B cell (primary cell): ENCODE results near the gene ANKRD13C. TPM values are rescaled to one million over a fixed set of nuclear protein-coding genes. Genes with fewer than 3 reads are reported as not detected.

Source experiments
- ATAC-seq: fragments of 200-7000 bp; cut with Tn5 transposase; one replicate; pipeline ENCODE4 v1.10.0; 2021; ENCODE audit warnings: low read depth, mild to moderate bottlenecking, moderate number of reproducible peaks, moderate library complexity
- CTCF ChIA-PET: fragments of 350-600 bp; sonication (Branson Sonifier 250); formaldehyde crosslinking; loops from one replicate; lab custom pipeline; 2021; ENCODE audit warnings: antibody characterized with exemption, inconsistent platforms; lab: Charles Lee
- POLR2A ChIA-PET: fragments of 350-600 bp; sonication (Branson Sonifier 250); formaldehyde crosslinking; loops from one replicate; lab custom pipeline; 2021; ENCODE audit warnings: antibody characterized with exemption; lab: Charles Lee
- DNase-seq: peaks from one replicate; pipeline ENCODE4 v3.0.0; 2013
- H2AFZ ChIP-seq: 2 replicates; pipeline ENCODE4 v1.6.1; 2012; ENCODE audit warnings: mild to moderate bottlenecking, low read depth, low read length; ENCODE audit not compliant: insufficient read depth, poor library complexity, severe bottlenecking
- H3K27ac ChIP-seq, 2 donors: 1 replicate in 1 of 2; 2 replicates in 1 of 2; pipeline ENCODE4 v1.5.1; 2012 to 2013; ENCODE audit warnings: low read length in 2 of 2, mild to moderate bottlenecking in 2 of 2, moderate library complexity in 1 of 2
- H3K27me3 ChIP-seq, 4 experiments: fragments of 200-600 bp in 1 of 4; sonication (generic) in 1 of 4; replicated peaks in 1 of 4; 1 replicate in 2 of 4; 2 replicates in 2 of 4; pipeline versions ENCODE4 v1.6.1 to v1.7.0; 2013 to 2016; ENCODE audit warnings: low read length in 3 of 4, mild to moderate bottlenecking in 2 of 4, mixed read lengths in 1 of 4, moderate library complexity in 1 of 4; ENCODE audit not compliant: insufficient read depth in 4 of 4, control insufficient read depth in 3 of 4; ENCODE audit errors: control extremely low read depth in 1 of 4
- H3K36me3 ChIP-seq, 2 experiments: replicated peaks in 1 of 2; 1 replicate in 1 of 2; 2 replicates in 1 of 2; pipeline versions ENCODE4 v1.6.1 to v1.7.1; 2013; ENCODE audit warnings: low read length in 1 of 2; ENCODE audit not compliant: insufficient read depth in 2 of 2, control insufficient read depth in 1 of 2; ENCODE audit errors: control extremely low read depth in 1 of 2, extremely low read depth in 1 of 2
- H3K4me1 ChIP-seq, 2 donors: fragments of 200-600 bp in 1 of 2; sonication (generic) in 1 of 2; 1 replicate in 1 of 2; 2 replicates in 1 of 2; pipeline versions ENCODE4 v1.5.1 to v1.6.1; 2013 to 2017; ENCODE audit warnings: low read length in 2 of 2; ENCODE audit not compliant: control insufficient read depth in 2 of 2, insufficient read depth in 2 of 2
- H3K4me2 ChIP-seq: replicated peaks from 2 replicates; pipeline ENCODE3; 2012; ENCODE audit warnings: mild to moderate bottlenecking, low read depth, low read length; ENCODE audit not compliant: poor library complexity, severe bottlenecking
- H3K4me3 ChIP-seq, 5 experiments: fragments of 200-600 bp in 1 of 5; sonication (generic) in 1 of 5; 1 replicate in 3 of 5; 2 replicates in 2 of 5; pipeline versions ENCODE4 v1.5.1 to v1.7.0; 2011 to 2016; ENCODE audit warnings: low read length in 4 of 5, mild to moderate bottlenecking in 4 of 5, low read depth in 2 of 5, control low read depth in 1 of 5, moderate library complexity in 1 of 5; ENCODE audit not compliant: insufficient read depth in 1 of 5; ENCODE audit errors: control extremely low read depth in 1 of 5, extremely low read depth in 1 of 5
- H3K79me2 ChIP-seq: fragments of 200-600 bp; sonication (generic); one replicate; pipeline ENCODE4 v1.6.0; 2016; ENCODE audit warnings: low read length; ENCODE audit not compliant: control insufficient read depth, insufficient read depth
- H3K9ac ChIP-seq: fragments of 200-600 bp; sonication (generic); 2 replicates; pipeline ENCODE4 v1.6.1; 2017; ENCODE audit warnings: mild to moderate bottlenecking, low read length, moderate library complexity
- H3K9me3 ChIP-seq, 3 donors: one replicate each; pipeline versions ENCODE4 v1.6.1 to v1.7.1; 2013; ENCODE audit warnings: low read length in 2 of 3; ENCODE audit not compliant: control insufficient read depth in 2 of 3, insufficient read depth in 1 of 3; ENCODE audit errors: control extremely low read depth in 1 of 3
- H4K20me1 ChIP-seq: 2 replicates; pipeline ENCODE4 v1.6.0; 2012; ENCODE audit warnings: mild to moderate bottlenecking, low read length; ENCODE audit not compliant: insufficient read depth, control insufficient read depth, poor library complexity, severe bottlenecking
- H3K27ac Mint-ChIP-seq: one replicate; pipeline ENCODE4 v1.8.0; 2021; ENCODE audit warnings: mixed read lengths
- H3K27me3 Mint-ChIP-seq: one replicate; pipeline ENCODE4 v1.8.0; 2021; ENCODE audit warnings: mixed read lengths
- H3K4me1 Mint-ChIP-seq: one replicate; pipeline ENCODE4 v1.8.0; 2021; ENCODE audit warnings: mixed read lengths
- H3K4me3 Mint-ChIP-seq: one replicate; pipeline ENCODE4 v1.8.0; 2021; ENCODE audit warnings: mixed read lengths
- H3K9me3 Mint-ChIP-seq: one replicate; pipeline ENCODE4 v1.8.0; 2022; ENCODE audit warnings: mixed read lengths; ENCODE audit not compliant: insufficient read depth
- EZH2 ChIP-seq: IDR thresholded peaks from 2 replicates; pipeline ENCODE4 v1.6.1; 2012; ENCODE audit warnings: borderline replicate concordance, low read depth, mild to moderate bottlenecking, moderate library complexity, low read length; ENCODE audit not compliant: insufficient read depth, poor library complexity, severe bottlenecking
- WGBS: methylation state at CpG from one replicate; pipeline ENCODE4 v1.1.5; 2013; ENCODE audit warnings: missing lambda C conversion rate; ENCODE audit not compliant: insufficient coverage; 5-methylcytosine and 5-hydroxymethylcytosine counted together
- intact Hi-C: fragments of 100-400 bp; cut with micrococcal nuclease; formaldehyde crosslinking; loops from one replicate; pipeline ENCODE4 v1.10.0; 2022
- polyA plus RNA-seq: library from polyadenylated mRNA; depleted of rRNA; stranded (reverse); fragments of >200 nt; gene quantifications from 2 replicates; pipeline ENCODE4 v1.2.3, GENCODE V29; 2012
- total RNA-seq, 2 donors: library from RNA; stranded (reverse); fragments of 120-200 nt in 1 of 2; gene quantifications; 1 replicate in 1 of 2; 2 replicates in 1 of 2; pipeline versions ENCODE4 v1.2.3 to v1.2.4, GENCODE V29; 2013 to 2022
- TF ChIP-seq, protein P1 (sequence below): fragments of 200-600 bp; IDR thresholded peaks from one replicate; pipeline ENCODE4 v1.8.0; 2022; ENCODE audit warnings: antibody characterized with exemption, mild to moderate bottlenecking

Gene ANKRD13C
- total and polyA plus RNA-seq, 2 donors (not counting 1 experiment from before 2014, with no cell fraction given), result 7.9 to 29.9 TPM

DNA sequence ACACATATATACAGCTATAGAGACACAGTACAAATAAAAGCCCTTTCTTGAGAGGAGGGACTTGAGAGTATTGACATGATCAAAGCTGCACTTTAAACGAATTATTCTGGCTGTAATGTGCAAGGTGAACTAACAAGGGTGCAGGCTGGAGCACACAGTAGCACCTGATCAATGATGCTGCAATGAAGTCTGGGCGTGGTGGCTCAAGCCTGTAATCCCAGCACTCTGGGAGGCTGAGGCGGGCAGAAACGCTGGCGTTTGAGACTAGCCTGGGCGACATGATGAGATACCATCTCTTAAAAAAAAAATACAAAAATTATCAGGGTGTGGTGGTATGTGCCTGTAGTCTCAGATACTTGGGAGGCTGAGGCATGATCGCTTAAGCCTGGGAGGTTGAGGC is 42.5 kb upstream of the ANKRD13C start:
- no peak overlapping the region for H3K4me2 ChIP-seq
- H3K36me3 ChIP-seq, result no peaks in the 10 kb centered on the region
- whole genome bisulfite sequencing, result 77% methylated on average over 1 of the region's 7 CpGs
- no peaks in the 10 kb centered on the region for H3K79me2 ChIP-seq
- CTCF ChIA-PET, result no interaction called here
- Mint-ChIP-seq H3K9me3 (no peaks in the 10 kb centered on the region), H3K4me3 (no peak overlapping the region), H3K27ac (no peak overlapping the region), H3K27me3 (peaks cover 21% of the 10 kb centered on the region), H3K4me1 (no peaks in the 10 kb centered on the region)
- intact Hi-C loops, result no loop called here
- H4K20me1 ChIP-seq, result no peaks in the 10 kb centered on the region
- H3K4me1 ChIP-seq, result no peaks in the 10 kb centered on the region
- H3K27ac ChIP-seq, result no peak overlapping the region
- POLR2A ChIA-PET, result no interaction called here
- no peak overlapping the region for H3K4me3 ChIP-seq
- no peak overlapping the region for H3K9ac ChIP-seq
- no peak for DNase-seq
- no peak for ATAC-seq
- no peaks in the 10 kb centered on the region for H3K9me3 ChIP-seq
- TF ChIP-seq, protein P1, sequence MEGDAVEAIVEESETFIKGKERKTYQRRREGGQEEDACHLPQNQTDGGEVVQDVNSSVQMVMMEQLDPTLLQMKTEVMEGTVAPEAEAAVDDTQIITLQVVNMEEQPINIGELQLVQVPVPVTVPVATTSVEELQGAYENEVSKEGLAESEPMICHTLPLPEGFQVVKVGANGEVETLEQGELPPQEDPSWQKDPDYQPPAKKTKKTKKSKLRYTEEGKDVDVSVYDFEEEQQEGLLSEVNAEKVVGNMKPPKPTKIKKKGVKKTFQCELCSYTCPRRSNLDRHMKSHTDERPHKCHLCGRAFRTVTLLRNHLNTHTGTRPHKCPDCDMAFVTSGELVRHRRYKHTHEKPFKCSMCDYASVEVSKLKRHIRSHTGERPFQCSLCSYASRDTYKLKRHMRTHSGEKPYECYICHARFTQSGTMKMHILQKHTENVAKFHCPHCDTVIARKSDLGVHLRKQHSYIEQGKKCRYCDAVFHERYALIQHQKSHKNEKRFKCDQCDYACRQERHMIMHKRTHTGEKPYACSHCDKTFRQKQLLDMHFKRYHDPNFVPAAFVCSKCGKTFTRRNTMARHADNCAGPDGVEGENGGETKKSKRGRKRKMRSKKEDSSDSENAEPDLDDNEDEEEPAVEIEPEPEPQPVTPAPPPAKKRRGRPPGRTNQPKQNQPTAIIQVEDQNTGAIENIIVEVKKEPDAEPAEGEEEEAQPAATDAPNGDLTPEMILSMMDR, result no peak
- no peak for TF ChIP-seq EZH2
- H3K27me3 ChIP-seq, result no peaks in the 10 kb centered on the region
- no peak overlapping the region for H2AFZ ChIP-seq

DNA sequence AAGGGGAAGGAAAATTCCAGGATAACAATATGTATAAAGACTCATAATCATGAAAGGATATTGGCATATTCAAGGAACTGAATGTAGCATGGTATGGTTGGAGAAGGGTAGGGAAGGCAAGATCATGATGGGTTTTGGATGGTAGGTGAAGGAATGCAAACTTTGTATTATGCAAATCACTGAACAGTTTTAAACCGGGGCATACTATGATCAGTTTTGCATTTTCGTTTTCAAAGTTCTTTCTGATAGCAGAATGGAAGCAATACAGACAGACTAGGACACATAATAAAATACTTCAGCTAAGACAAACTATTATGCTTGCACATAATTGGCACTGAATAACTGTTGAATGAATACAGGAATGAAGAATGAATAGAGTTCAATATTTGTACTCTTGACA is 42.1 kb upstream of the ANKRD13C start:
- intact Hi-C loops, result no loop called here
- Mint-ChIP-seq H3K4me3 (no peak overlapping the region), H3K9me3 (no peaks in the 10 kb centered on the region), H3K4me1 (no peaks in the 10 kb centered on the region), H3K27ac (no peak overlapping the region), H3K27me3 (peaks cover 21% of the 10 kb centered on the region)
- Histone ChIP-seq H3K4me2 (no peak overlapping the region), H3K9me3 (no peaks in the 10 kb centered on the region), H3K4me1 (no peaks in the 10 kb centered on the region), H2AFZ (no peak overlapping the region), H4K20me1 (no peaks in the 10 kb centered on the region), H3K27me3 (no peaks in the 10 kb centered on the region), H3K4me3 (no peak overlapping the region), H3K9ac (no peak overlapping the region), H3K27ac (no peak overlapping the region), H3K79me2 (no peaks in the 10 kb centered on the region), H3K36me3 (no peaks in the 10 kb centered on the region)
- WGBS, result no CpG with 5 or more reads among the region's 2 CpGs
- DNase-seq (no peak), ATAC-seq (no peak)
- TF ChIP-seq, protein P1, result no peak
- no peak for TF ChIP-seq EZH2
- ChIA-PET POLR2A (no interaction called here), CTCF (no interaction called here)
